ENCODE results near the gene PTGER2.

- no peak for TF ChIP-seq CTCF (IDR thresholded peaks at IDR 0.05; ENCODE audit: control extremely low read depth in 1 of 3, insufficient read depth in 1 of 3, low read depth in 1 of 3, low read length in 3 of 3)
- TF ChIP-seq GABPA (IDR thresholded peaks at IDR 0.05; ENCODE audit: borderline replicate concordance, insufficient read depth, low read length): no peak
- TF ChIP-seq JUND (IDR thresholded peaks at IDR 0.05; ENCODE audit: low read length): no peak
- no peak for TF ChIP-seq NRF1 (IDR thresholded peaks at IDR 0.05; ENCODE audit: low read depth, low read length)
- TF ChIP-seq MAFK (IDR thresholded peaks at IDR 0.05; ENCODE audit: low read depth, low read length): no peak
- TF ChIP-seq POLR2A (IDR thresholded peaks at IDR 0.05; ENCODE audit: control extremely low read depth in 1 of 2, low read depth in 2 of 2, low read length in 2 of 2): no peak
Measured at GRCh38 chr14:52267501-52268278, 46.4 kb upstream of the PTGER2 start, which contains the start of gene PTGDR.
